Skin epidermis (tissue), 12 donors: ENCODE data around the gene OR2F2.

Experiments
- H3K27ac ChIP-seq, 21 experiments: fragments of 200-600 bp; sonication (generic) in 11 of 21; one replicate each; pipeline ENCODE4 v1.5.0; 2020; ENCODE audit warnings: mild to moderate bottlenecking in 3 of 21, inconsistent platforms in 2 of 21, moderate library complexity in 2 of 21
- H3K4me3 ChIP-seq, 7 experiments: fragments of 200-600 bp; sonication (generic) in 2 of 7; one replicate each; pipeline ENCODE4 v1.5.0; 2020; ENCODE audit warnings: inconsistent platforms in 2 of 7, mild to moderate bottlenecking in 2 of 7, moderate library complexity in 1 of 7

OR2F2 gene

GRCh38 chr7:143910473-143911248, 24.4 kb upstream of the OR2F2 start:
- H3K27ac ChIP-seq: no peak overlapping the region
- H3K4me3 ChIP-seq: no peak overlapping the region

DNA sequence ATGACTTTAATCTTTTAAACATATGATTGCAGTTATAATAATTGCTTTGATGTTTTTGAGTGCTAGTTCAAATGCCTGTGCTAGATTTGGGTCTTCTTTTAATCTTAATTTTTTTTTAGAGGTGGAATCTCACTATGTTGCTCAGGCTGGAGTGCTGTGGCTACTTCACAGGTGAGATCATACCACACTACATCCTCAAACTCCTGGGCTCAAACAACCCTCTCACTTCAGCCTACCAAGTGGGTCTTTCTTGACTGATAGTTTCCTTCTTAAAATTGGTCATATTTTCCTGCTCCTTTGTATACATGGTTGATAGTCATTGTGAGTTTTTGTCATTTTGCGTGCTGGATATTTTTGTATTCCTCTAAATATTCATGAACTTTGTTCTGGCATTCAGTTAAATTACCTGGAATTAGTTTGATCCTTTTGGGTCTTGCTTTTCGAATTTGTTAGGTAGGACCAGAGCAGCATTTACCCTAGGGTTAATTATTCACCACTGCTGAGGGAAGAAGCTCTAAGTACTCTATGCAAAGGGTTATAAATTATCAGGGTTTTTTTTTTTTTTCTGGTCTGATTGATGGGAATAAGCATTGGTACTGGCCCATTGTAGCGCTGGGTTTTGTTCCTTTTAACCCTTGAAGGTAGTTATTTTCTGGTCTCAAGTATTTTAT, 21.0 kb upstream of the OR2F2 start:
- Histone ChIP-seq H3K27ac (no peak overlapping the region), H3K4me3 (no peak overlapping the region)

- H3K27ac ChIP-seq: no peak overlapping the region
- H3K4me3 ChIP-seq: no peak overlapping the region
These were observed 19.9 kb upstream of the OR2F2 start for GRCh38 chr7:143914938-143915652.

DNA sequence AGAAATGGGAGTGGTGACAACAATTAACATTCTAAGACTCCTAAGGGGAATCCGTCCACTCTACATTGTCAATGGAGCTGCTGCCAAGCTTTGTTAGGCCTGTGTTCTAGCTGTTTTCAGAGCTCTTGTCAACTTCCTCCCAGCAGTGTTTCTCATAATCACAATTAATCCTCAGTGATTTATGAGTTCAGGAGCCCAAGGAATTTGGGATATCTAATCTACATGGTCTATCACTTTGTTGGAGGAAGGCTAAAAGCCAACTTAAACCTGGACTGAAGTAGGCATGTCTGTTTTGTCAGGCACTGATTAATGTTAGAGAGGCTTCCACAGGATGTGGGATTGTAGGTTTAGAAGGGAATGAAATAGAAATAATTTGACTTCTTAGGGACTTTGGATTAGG, 10.2 kb upstream of the OR2F2 start:
- H3K27ac ChIP-seq: no peak overlapping the region
- no peak overlapping the region for H3K4me3 ChIP-seq

DNA sequence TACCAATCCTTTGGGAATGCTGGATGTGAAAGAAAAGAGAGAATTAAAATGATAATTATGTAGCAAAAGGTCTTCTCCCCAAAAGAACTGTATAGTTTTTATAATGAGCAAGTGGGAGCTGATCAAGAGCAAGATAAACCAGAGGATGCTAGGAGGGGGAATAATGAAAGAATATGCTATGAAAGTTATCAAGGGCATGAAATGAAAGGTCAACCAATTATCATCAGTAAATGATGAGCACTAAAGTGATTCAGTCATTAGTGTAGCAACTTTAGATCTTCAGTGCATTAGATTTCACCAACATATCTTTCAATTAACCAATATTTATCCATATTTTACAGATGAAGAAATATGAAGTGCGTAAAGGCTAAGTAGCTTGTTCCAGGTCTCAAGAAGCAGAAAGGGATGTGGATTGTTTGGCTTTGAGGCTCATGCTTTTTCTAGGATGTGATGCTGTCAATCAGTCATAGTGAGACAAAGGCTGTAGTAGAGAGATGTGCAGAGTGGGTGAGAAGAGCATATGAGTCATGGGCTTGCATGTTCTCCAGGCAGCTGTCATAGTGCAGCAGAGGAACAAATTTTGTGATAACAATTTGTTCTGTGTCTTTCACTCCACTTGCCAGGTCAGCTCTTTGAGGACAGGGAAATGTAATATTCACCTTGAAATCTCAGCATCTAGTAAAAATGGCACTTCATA, 5.7 kb upstream of the OR2F2 start:
- no peak overlapping the region for H3K27ac ChIP-seq
- no peak overlapping the region for H3K4me3 ChIP-seq

GRCh38 chr7:143931739-143932138, 3.3 kb upstream of the OR2F2 start:
- H3K4me3 ChIP-seq: no peak overlapping the region
- no peak overlapping the region for H3K27ac ChIP-seq

DNA sequence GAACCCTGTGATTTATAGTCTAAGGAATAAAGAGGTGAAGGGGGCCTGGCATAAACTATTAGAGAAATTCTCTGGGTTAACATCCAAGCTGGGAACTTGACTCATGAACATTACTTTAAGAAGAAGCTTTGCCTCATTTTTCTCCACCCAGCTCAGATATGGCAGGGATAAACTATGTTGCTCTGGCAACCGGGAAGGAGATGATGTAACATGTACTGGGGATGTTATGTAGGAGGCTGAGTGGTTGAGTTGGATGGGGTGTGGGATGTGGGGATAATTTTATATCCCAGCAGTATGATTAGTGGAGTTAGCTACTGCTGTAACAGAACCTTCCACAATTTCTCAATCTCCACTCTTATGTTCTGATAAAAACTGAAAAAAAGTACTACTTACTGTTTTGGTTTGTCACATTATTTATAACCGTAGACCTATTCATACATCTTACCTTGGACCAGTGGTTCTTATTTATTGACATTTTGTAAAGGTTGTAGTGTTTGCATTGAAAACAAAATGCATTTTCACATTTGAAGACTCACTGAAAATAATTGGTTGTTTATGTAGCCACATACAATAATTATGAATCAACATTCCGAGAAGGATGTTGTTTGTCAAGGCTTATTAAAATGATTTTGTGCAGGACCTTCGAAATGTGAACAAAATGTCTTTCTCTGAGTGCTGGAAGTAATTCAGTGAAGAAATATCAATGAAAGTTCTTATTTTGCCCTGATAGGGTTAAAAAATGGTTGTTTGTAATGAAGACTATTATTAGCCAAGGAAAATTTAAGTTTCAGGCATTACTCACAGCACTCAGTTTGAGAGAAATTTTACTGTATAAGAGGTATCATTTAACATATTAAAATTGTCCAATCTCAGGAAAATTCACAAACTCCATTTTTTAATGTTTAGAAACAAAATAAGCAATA, 1.3 kb downstream of the OR2F2 start:
- no peak overlapping the region for H3K27ac ChIP-seq

DNA sequence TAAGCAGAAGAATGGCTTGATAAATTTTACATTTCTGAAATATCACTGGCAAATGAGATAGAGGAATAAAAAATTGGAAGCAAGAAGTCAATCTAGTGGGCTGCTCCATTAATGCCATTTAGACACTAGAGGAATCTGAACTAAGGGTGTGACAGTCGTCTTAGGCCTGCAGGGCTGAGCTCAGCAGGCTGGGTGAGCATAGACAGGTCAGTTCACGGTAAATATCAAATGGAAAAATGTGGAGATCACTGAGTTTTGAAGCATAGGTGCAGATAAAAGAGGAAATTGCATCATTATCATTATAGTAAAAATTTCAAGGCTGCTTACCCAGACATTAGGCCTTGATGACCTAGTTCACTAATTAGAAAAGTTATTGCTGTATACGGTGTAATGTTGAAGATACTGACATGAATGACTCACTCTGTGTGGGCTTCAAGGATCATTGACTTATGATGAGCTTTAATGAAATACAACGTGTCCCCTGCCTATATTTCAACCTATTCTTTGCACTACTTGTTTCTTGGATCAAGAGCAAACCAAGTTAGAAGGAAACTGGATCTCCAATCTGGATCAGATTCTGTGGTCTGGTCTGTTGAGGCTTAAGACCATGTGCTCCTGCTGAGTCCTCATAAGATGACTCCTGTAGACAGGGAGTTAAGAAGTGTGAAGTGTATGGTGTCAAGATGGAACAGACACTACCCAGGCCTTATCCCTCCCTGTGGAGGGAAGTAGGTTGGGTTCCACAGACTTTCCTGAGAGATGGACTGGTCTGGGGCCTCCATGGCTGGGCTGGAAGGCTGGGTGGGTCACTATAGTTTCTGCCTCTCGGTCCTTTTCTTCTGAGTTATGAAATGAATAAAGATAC, 3.6 kb downstream of the OR2F2 start:
- no peak overlapping the region for H3K4me3 ChIP-seq
- no peak overlapping the region for H3K27ac ChIP-seq

More for the DNA sequence above, 1.3 kb downstream of the OR2F2 start:
- no peak overlapping the region for H3K4me3 ChIP-seq

- Histone ChIP-seq H3K27ac (no peak overlapping the region), H3K4me3 (no peak overlapping the region)
These were observed 10.4 kb downstream of the OR2F2 start for GRCh38 chr7:143945423-143945822.

DNA sequence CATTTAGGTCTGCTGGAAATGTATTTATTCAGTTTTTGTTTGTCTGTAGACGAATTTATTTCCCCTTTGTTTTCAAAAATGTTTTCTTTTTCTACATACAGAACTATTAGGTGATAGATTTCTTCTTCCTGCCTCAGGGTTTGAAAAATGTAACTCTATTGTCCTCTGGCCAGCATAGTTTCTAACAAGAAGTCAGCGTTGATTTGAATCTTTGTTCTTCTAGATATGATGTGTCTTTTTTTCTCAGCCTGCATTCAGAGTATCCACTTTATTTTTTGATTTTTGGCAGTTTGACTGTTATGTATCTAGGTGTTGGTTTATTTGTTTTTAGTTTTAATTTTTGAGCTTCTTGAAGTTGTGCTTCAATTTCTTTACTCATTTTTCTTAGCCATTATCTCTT, 12.1 kb downstream of the OR2F2 start:
- Histone ChIP-seq H3K27ac (no peak overlapping the region), H3K4me3 (no peak overlapping the region)

- no peak overlapping the region for H3K4me3 ChIP-seq
These were observed 13.7 kb downstream of the OR2F2 start for GRCh38 chr7:143948733-143949132.

GRCh38 chr7:143953421-143953820, 18.4 kb downstream of the OR2F2 start:
- Histone ChIP-seq H3K27ac (no peak overlapping the region), H3K4me3 (no peak overlapping the region)

More at GRCh38 chr7:143948733-143949132, 13.7 kb downstream of the OR2F2 start:
- H3K27ac ChIP-seq: no peak overlapping the region

DNA sequence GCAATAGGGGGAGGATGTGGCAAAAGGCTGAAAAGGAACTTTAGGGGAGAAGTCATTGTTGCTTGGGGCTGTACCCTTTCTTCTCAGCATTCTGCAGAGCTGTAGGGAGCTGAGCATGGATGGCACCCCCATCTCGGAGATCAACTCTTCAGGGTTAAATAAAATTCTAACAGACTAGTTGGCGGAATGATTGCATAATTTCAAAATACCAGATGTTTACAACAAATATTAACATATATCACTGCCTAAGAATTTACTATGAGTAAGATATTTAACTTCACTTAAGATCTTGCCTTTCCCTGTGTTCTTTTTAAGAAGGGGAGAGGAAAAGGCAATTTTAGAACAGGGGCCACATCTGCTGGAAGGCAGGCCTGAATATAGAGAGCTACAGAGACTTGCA, 19.1 kb downstream of the OR2F2 start:
- Histone ChIP-seq H3K27ac (no peak overlapping the region), H3K4me3 (no peak overlapping the region)

DNA sequence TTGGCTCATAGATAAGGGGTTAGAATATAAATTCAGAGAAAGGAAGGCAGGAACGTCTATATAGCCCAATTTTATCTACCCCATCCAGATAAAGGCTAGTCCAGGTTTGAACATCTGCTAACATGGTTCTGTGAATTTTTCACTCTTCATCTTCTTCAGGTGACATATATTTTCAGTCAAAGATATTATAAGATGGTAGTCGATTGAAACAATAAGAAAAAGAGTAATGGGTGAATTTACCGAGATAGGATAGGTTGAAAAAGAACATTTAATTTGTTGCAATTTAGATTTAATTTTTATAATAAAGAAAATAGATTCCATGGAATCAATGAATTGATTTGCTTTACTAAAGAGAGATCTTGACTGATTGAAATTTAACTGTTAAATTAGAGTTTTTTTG, 19.5 kb downstream of the OR2F2 start, which contains the start of gene OR2F1:
OR2F1 (plus strand) TSS at position 301 of the 400 bp plus-strand sequence. CDS start 5,127 bp downstream, outside the sequence.
- no peak within 1 kb of the TSS for H3K4me3 ChIP-seq
- no peak within 1 kb of the TSS for H3K27ac ChIP-seq

DNA sequence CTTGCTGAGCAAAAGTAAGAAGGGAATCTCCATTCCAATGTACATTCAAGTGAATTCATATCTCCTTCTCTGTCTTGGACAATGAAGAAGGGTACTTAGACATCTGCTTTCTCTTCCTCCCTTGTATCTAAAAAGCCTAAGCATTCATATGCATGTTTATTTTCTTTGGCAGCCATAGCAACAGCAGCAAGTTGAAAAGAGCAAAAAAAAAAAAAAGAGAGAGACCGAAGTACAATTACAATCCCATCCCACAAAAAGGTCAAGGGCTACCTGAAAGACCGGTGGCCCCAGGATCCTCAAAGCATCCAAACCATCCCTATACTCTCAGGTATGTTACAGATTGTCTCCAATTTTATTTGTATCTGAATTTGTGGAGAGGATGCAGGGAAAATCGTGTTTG, 23.7 kb downstream of the OR2F2 start:
- H3K27ac ChIP-seq: no peak overlapping the region
- H3K4me3 ChIP-seq: no peak overlapping the region

DNA sequence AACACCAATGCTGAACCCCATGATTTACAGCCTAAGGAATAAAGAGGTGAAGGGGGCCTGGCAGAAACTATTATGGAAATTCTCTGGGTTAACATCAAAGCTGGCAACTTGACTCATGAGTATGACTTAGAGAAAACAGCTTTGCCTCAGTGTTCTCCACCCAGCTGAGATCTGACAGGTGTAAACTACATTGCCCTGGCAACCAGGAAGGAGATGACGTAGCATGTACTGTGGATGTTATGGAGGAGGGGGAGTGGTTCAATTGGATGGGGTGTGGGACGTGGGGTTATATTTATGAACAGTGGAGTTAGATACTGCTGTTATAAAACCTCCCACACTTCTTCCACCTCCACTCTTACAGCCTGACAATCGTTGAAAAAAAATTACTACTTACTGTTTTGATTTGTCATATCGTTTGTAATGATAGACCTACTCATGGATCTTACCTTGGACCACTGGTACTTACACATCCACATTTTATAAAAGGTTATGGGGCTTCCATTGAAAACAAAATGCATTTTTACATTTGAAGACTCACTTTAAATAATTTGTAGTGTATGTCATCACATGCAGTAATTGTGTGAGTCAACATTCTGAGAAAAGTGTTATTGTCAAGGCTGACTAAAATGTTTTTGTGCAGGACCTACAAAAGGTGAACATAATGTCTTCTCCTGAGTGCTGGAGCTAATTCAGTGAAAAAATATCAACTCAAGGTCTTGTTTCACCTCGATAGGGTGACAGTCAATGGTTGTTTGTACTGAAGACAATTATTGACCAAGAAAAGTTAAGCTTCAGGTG, 26.0 kb downstream of the OR2F2 start:
- Histone ChIP-seq H3K4me3 (no peak overlapping the region), H3K27ac (no peak overlapping the region)

GRCh38 chr7:143965280-143965679, 30.2 kb downstream of the OR2F2 start:
- Histone ChIP-seq H3K27ac (no peak overlapping the region), H3K4me3 (no peak overlapping the region)
